ENCODE measurements around the gene HEXB. TPM values are rescaled to one million over a fixed set of nuclear protein-coding genes. Genes with fewer than 3 reads are reported as not detected.
"Not testable (repeated sequence)": the region's sequence is repeated elsewhere in the genome, so short reads cannot be mapped to it uniquely, and the experiment has no call there.

Gene HEXB
- polyA plus RNA-seq, 1 experiment = 246 TPM

DNA sequence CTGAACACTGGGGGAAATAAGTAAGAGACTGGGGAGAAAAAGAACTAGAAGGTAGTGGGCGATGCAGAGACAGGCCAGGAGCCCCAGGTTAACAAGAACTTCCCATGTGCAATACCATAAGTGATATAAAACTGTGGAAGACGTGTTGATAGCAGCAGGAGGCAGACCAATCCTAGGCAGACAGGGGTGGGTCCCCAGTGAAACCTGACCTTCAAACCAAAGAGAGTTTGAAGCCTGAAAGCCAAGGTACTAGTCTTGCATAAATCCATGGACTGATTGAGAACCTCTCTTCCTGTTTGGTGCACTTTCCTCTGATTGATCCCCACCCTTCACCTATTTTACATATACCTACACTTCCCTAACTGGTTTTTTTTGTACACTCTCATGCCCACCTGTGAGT lies 15.2 kb upstream of the HEXB start:
- CTCF ChIA-PET = interaction anchor here (0.6 to 0.8 kb wide), 2 partner anchors 258 to 613 kb away, joined by 4 read pairs; no protein-coding TSS in a partner anchor
- TF ChIP-seq, protein P1, sequence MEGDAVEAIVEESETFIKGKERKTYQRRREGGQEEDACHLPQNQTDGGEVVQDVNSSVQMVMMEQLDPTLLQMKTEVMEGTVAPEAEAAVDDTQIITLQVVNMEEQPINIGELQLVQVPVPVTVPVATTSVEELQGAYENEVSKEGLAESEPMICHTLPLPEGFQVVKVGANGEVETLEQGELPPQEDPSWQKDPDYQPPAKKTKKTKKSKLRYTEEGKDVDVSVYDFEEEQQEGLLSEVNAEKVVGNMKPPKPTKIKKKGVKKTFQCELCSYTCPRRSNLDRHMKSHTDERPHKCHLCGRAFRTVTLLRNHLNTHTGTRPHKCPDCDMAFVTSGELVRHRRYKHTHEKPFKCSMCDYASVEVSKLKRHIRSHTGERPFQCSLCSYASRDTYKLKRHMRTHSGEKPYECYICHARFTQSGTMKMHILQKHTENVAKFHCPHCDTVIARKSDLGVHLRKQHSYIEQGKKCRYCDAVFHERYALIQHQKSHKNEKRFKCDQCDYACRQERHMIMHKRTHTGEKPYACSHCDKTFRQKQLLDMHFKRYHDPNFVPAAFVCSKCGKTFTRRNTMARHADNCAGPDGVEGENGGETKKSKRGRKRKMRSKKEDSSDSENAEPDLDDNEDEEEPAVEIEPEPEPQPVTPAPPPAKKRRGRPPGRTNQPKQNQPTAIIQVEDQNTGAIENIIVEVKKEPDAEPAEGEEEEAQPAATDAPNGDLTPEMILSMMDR (IDR thresholded peaks at IDR 0.05; ENCODE audit: low read depth, low read length) = no peak
- Histone ChIP-seq H3K27me3 (ENCODE audit: control insufficient read depth, insufficient read depth, low read length) (no peaks in the 10 kb centered on the region), H3K9me3 (ENCODE audit: control insufficient read depth, insufficient read depth, low read length) (peaks cover 5% of the 10 kb centered on the region), H3K4me3 (ENCODE audit: low read depth, low read length) (no peak overlapping the region), H3K27ac (ENCODE audit: low read depth, low read length) (no peak overlapping the region)
- no peak for DNase-seq (ENCODE audit: low read depth, low spot score)
- POLR2A ChIA-PET = no interaction called here

DNA sequence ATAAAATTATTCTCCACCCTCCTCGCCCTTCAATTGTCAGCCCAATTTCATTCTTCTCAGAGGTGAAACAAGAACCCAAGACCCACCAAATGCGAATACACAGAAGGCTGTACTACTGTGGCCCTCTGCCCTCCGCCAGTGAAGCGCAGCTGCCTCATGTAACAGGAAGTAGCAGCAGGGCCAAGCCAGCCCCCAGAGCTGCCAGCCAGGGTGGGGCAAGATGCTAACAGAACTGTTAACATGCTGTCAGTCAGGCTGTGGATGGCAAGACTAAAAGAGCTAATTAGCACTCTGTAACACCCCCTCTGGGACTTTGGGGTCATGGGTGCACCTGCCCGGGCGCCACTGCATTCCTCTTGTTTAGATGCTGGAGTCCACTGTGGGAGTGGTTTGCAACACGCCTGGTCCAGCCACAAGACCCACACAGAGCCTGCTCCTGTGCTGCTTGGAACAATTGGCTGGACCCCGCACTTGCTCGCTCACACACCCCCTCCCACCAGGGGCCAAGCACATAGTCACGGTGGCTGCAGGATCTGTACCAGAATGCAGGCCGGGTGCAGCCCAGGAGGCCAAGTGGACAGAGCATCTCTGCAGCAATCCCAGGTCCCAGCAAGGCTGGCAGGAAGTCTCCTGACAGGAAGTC lies 14.5 kb upstream of the HEXB start:
- DNase-seq (ENCODE audit: low read depth, low spot score) = no peak
- H3K27me3 ChIP-seq (ENCODE audit: control insufficient read depth, insufficient read depth, low read length) = no peaks in the 10 kb centered on the region
- H3K9me3 ChIP-seq (ENCODE audit: control insufficient read depth, insufficient read depth, low read length) = peaks cover 5% of the 10 kb centered on the region
- no peak overlapping the region for H3K4me3 ChIP-seq (ENCODE audit: low read depth, low read length)
- POLR2A ChIA-PET = no interaction called here
- CTCF ChIA-PET = interaction anchor here (0.8 kb wide), 1 partner anchor 258 kb away, joined by 4 read pairs; no protein-coding TSS in a partner anchor
- H3K27ac ChIP-seq (ENCODE audit: low read depth, low read length) = no peak overlapping the region
- TF ChIP-seq, protein P1 (IDR thresholded peaks at IDR 0.05; ENCODE audit: low read depth, low read length) = no peak

- CTCF ChIA-PET = interaction anchor here (1.0 to 4.1 kb wide), 11 partner anchors 9 to 785 kb away, joined by 3 to 26 read pairs (median 5); no protein-coding TSS in a partner anchor
- H3K9me3 ChIP-seq (ENCODE audit: control insufficient read depth, insufficient read depth, low read length) = peaks cover 5% of the 10 kb centered on the region
- TF ChIP-seq, protein P1 (IDR thresholded peaks at IDR 0.05; ENCODE audit: low read depth, low read length) = no peak
- H3K27ac ChIP-seq (ENCODE audit: low read depth, low read length) = no peak overlapping the region
- no peak overlapping the region for H3K4me3 ChIP-seq (ENCODE audit: low read depth, low read length)
- DNase-seq (ENCODE audit: low read depth, low spot score) = no peak
- POLR2A ChIA-PET = no interaction called here
- H3K27me3 ChIP-seq (ENCODE audit: control insufficient read depth, insufficient read depth, low read length) = no peaks in the 10 kb centered on the region
Measured at GRCh38 chr5:74672215-74672877, 12.7 kb upstream of the HEXB start.

DNA sequence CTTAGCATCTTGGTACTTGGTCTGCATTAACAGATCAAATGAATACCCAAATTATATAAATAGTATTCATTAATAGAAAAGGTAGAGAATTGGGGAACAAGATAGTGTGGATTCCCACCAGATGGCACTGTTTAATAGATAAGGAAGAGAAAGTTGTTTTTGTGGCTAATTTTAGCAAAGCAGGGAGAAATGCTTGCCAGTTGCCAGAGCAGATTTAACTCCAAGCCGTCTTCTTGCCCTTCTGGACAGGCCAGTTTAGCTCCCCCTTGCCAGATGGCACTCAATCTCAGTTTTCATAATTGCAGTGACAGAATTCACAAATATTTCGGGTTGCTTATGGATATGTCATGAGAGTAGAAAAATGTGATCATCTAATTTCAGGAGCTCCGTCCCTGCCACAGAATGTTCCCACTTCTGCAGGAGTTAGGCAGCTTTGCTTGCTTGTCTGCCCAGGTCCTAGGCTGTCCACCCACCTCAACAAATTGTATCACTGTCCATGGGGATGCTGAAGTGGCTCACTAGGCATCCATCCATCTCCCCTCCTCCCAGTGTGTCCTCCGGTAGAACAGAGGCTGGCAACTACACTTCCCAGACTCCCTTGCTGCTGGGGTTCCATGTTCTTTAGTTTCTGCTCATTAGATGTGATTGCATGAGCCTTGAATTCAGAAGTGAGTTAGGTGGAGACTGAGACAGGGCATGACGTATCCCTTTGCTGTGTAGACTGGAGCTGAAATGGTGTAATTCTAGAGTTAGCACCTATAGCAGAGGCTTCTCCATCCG lies 11.8 kb upstream of the HEXB start:
- no peak overlapping the region for H3K4me3 ChIP-seq (ENCODE audit: low read depth, low read length)
- ChIA-PET CTCF (interaction anchor here (0.7 to 4.1 kb wide), 17 partner anchors 8 to 786 kb away, joined by 3 to 26 read pairs (median 4); no protein-coding TSS in a partner anchor), POLR2A (interaction anchor here (0.5 kb wide), 1 partner anchor 22 kb away, joined by 4 read pairs; no protein-coding TSS in a partner anchor)
- no peaks in the 10 kb centered on the region for H3K27me3 ChIP-seq (ENCODE audit: control insufficient read depth, insufficient read depth, low read length)
- H3K9me3 ChIP-seq (ENCODE audit: control insufficient read depth, insufficient read depth, low read length) = peaks cover 5% of the 10 kb centered on the region
- no peak for DNase-seq (ENCODE audit: low read depth, low spot score)
- TF ChIP-seq, protein P1 (IDR thresholded peaks at IDR 0.05; ENCODE audit: low read depth, low read length) = peak; percentile 58
- H3K27ac ChIP-seq (ENCODE audit: low read depth, low read length) = no peak overlapping the region

- H3K27me3 ChIP-seq (ENCODE audit: control insufficient read depth, insufficient read depth, low read length); H3K9me3 ChIP-seq (ENCODE audit: control insufficient read depth, insufficient read depth, low read length); H3K4me3 ChIP-seq (ENCODE audit: low read depth, low read length); DNase-seq (ENCODE audit: low read depth, low spot score): not testable (repeated sequence)
- ChIA-PET POLR2A (interaction anchor here (0.7 to 1.5 kb wide), 2 partner anchors 9 to 40 kb away, joined by 3 read pairs; no protein-coding TSS in a partner anchor), CTCF (interaction anchor here (1.1 to 2.7 kb wide), 3 partner anchors 14 to 774 kb away, joined by 4 to 11 read pairs (median 7); no protein-coding TSS in a partner anchor)
- peak overlapping the region; percentile 35 for H3K27ac ChIP-seq (ENCODE audit: low read depth, low read length)
Measured at GRCh38 chr5:74676466-74676865, 8.6 kb upstream of the HEXB start.

DNA sequence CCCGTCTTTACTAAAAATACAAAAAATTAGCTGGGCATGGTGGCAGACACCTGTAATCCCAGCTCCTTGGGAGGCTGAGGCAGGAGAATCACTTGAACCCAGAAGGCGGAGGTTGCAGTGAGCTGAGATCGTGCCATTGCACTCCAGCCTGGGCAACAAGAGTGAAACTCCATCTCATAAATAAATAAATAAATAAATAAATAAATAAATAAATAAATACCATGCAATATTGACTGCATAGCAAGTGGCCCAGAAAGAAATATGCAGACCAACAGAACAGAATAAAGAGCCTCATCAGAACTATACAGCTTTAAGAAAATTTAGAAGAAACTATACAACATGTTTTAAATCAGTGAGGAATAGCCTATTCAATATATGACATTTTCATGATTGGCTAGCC lies 6.9 kb upstream of the HEXB start:
- POLR2A ChIA-PET; H3K27me3 ChIP-seq (ENCODE audit: control insufficient read depth, insufficient read depth, low read length); H3K27ac ChIP-seq (ENCODE audit: low read depth, low read length); H3K9me3 ChIP-seq (ENCODE audit: control insufficient read depth, insufficient read depth, low read length); H3K4me3 ChIP-seq (ENCODE audit: low read depth, low read length); DNase-seq (ENCODE audit: low read depth, low spot score): not testable (repeated sequence)
- CTCF ChIA-PET = interaction anchor here (1.6 to 2.7 kb wide), 2 partner anchors 241 to 776 kb away, joined by 7 to 11 read pairs; no protein-coding TSS in a partner anchor

DNA sequence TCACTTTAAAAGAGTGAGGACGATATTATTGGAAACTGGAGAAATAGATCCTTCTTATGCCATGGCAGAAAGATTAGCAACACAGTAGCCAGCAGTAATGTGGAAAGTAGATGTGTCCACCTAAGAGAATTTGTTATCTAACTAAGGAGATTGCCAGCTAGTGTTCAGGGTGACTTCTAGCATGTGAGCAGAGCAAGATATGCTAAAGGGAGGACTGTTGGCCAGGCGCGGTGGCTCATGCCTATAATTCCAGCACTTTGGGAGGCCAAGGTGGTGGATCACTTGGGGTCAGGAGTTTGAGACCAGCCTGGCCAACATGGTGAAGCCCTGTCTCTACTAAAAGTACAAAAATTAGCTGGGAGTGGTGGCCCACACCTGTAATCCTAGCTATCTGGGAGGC lies 5.7 kb upstream of the HEXB start:
- POLR2A ChIA-PET; CTCF ChIA-PET; H3K27ac ChIP-seq (ENCODE audit: low read depth, low read length); H3K9me3 ChIP-seq (ENCODE audit: control insufficient read depth, insufficient read depth, low read length); H3K4me3 ChIP-seq (ENCODE audit: low read depth, low read length); DNase-seq (ENCODE audit: low read depth, low spot score); H3K27me3 ChIP-seq (ENCODE audit: control insufficient read depth, insufficient read depth, low read length): not testable (repeated sequence)

Data from AG04450 (cell line).